ENCODE measurements around the gene TRAF3.
"Not testable (repeated sequence)": the region's sequence is repeated elsewhere in the genome, so short reads cannot be mapped to it uniquely, and the experiment has no call there.

Gene TRAF3

DNA sequence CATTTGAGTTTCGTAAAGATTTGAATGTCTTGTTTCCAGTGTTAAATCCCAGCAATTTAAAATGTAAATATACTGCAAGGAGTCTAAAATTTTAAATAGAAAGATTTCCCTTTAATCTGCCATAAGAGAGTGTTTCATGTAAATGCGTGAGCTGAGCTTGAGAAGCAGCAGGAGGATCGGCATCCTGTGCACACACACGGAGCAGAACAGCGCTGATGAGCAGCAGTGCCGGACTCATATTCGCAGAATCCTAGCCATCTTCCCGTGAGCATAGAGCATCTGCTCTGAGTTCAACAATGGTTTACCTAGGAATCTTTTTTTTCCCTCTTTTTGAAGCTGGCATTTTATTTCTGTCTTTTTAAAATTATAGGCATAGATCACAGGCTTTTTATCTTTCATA lies 115.4 kb downstream of the TRAF3 start:
- no peak for DNase-seq (ENCODE audit: low read depth in 3 of 3)

DNA sequence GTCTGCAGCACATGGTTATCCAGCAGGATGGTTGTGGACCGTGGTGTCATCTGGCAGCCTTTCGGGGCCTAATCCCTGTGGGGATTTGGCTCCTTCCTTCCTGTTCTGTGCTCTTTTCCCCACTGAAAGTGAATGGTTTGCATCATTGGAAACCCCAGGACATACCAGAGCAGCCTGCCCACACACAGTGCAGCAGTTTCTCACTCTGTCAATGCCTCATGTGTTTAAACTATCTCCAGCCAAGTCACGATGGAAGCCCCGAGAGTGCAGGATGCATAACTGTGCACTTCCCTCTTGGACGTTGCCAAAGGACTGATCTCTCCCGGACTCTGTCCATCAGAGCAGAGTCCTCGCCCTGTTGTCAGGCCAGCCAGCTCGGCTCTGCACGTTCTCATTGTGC lies 116.2 kb downstream of the TRAF3 start:
- DNase-seq (ENCODE audit: low read depth in 3 of 3): no peak

DNA sequence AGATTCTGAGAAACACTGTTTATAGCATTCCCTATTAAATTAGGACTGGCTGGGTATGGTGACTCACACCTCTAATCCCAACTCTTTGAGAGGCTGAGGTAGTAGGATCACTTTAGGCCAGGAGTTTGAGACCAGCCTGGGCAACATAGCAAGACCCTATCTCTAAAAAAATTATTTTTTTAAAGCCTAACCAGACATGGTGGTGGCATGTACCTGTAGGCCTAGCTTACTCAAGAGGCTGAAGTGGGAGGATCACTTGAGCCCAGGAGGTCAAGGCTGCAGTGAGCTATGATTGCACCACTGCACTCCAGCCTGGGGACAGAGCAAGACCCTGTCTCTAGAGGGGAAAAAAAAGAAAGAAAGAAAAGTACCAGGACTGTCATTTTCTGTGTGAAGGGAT lies 119.5 kb downstream of the TRAF3 start:
- not testable (repeated sequence) for DNase-seq (ENCODE audit: low read depth in 3 of 3)

DNA sequence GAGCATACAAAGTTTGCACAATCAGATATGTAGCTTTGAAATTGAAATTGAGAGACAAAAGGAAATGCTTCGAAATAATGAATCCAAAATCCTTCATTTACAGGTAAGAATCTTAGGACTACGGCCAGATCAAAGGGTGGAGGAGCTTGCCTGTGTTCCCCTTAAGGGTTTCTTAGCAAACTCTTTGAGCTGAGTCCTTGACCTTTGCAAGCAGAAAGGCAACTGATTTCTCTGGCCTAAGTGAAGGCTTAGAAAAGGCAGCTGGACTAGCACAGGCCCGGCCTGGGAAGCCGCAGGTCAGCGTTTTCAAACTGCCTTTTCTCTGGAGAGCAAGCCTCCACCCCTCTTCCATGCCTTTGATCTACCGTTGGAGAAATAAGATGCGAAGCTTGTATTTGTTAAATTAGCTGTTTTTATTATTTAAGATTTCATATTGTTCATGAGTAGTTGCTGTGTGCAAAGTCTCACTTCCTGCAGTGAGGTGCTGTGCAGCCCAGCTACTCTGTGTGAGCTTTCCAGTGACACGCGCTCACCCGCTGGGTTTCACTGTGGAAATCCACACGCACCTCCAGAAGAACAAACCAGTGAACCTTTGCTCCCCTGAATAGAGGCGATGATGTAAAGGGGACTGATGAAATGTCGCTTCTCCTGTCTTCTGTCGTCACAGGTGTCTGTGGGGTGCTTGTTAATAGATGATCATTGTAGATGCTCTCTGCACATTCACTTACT lies 120.2 kb downstream of the TRAF3 start:
- no peak for DNase-seq (ENCODE audit: low read depth in 3 of 3)

DNA sequence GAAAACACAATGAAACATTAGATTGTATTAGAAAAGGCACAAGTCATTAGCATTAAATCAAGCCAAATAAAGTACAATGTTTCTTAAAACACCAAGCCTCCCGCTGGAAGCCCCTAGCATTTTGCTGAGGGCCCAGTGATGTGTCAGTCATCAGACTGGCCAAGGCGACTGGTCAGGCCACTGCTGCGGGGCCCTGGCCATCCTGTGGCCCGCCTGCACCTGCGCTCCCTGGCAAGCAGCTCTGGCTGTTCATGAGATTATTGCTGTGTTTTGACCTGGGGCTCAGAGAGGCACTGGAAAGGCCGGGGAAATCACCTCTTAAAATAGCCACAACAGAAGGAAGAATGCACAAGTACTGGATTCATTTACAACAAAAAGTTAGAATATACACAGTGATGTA lies 121.0 kb downstream of the TRAF3 start:
- DNase-seq (ENCODE audit: low read depth in 3 of 3): no peak

DNA sequence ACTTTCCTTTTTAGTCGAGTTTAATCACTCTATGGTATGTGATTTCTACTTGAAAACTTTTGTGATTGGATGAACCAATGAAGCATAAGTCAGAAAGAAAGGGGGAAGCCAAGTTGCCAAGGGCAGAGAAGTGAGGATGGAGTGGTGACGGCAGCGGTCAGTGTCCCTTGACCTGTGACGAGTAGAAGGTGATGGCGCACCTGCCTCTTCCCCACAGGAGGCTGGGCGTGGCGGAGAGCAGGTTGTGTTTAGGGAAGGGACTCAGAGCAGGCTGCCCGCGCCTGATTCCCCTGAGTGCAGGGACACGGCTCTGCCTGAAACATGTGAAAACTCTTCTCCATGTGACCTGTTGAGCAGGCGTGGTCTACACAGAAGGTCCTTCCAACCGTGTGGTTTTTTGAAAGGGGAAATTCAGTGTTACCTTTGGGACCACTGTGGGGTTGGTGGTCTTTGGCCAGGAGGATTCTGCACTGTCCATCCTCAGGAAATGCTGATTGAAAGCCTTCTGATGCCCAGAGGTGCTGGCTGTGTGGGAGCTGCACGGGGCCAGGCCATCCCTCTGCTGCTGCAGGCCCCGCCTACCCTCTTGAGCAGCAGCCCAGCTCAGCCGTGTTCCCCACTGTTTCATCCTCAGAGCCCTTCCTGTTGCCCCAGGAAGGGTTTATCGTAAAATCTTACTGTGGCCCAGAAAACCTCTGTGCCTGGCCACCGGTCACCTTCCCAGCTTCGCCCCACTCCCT lies 121.7 kb downstream of the TRAF3 start:
- no peak for DNase-seq (ENCODE audit: low read depth in 3 of 3)

DNA sequence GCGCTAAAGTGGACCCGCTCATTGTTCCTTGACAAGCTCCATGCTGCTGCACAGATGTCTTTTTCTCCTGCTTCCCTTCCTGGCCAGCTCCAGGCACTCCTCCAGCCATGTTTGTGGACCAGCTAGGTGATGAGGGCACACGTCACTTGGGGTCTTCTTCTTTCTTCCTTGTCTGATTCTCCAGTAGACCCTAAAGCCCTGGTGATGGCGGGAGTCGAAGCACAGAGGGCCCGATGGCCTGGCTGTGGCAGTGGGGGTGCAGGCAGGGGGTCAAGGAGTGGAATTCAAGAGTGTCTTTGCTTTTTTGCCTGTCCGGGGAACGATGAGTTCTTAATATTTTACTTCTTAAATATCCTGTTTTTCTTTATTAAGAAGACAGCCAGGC lies 122.3 kb downstream of the TRAF3 start:
- no peak for DNase-seq (ENCODE audit: low read depth in 3 of 3)

DNA sequence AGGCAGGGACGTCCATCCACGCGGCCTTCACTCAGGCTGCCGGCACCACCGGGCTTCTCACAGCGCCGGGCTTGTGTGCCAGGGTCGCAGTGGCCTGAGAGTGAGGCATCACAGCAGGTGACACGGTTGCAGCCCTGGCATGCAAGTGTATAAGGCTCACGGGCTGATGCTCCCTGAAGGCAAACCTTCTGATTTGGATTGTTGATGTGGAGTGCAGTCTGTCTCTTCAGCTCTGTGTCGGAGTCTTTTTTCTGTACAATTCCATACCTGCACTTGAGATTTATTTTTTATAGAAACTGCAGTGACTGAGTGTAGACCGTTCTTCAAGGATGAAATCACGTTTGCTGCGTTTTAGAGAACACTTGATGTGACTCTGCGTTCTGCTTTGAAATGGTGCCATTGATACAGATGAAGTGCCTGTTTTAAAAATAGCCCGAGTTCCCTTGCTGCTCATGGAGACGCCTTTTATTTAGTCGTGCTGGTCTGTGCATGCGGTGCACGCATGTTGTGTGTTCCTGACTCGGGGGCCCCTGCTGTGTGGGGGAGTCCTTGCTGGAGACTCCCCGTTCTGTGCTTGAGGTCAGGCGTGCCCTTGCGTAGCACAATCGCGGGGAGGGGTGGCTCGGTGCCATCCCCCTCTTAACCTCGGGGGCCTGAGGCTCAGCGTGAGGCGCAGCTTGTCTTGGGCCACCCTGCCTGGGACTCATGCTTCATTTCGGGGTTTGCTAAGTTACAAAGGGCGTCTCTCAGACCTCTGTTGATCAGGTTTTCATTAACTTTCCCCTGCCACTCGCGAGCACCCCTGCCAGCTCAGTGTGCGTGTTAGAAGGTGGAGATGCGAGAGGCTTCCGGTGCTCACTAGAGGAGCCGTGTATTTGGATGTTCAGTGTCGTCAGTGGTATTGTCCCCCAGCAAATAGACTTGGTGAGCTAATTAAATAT lies 123.7 kb downstream of the TRAF3 start:
- DNase-seq (ENCODE audit: low read depth in 3 of 3): no peak

DNA sequence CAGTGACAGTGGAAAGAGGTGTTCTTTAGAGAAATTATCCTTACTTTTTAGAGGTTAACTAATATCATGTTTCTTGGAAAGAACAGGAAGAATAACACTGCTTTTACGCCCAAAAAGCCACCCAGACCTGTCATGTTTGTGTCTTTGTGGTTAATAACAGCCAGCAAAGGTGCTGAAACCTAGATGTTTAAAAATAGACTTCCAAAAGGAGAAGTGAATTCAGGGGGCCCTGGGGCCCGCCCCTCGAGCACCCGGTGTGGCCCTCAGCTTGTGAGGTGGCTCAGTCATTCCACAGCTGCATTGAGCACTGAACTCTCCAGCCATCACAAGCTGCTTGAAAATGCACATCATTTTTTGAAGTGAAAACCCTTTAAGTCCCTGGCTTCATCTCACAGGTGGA lies 124.4 kb downstream of the TRAF3 start:
- no peak for DNase-seq (ENCODE audit: low read depth in 3 of 3)

DNA sequence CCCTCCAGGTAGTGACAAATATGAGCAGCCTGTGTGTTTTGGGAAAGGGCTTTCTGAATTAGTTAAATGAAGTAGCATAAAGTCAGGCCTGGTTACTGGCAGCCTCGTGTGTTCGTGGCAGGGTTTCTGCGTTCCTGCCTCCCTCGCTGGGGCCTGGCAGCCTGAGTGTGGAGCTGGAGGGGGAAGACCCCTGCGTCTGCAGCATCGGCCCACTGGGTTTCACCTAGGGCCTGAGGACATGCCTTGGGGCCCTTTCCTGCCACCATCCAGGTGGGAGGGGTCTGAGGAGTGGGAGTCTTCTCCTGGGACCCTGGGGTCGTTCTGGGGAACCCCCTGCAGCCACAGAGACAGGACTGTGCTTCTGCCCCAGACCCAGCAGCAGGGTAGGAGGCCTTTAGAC lies 124.8 kb downstream of the TRAF3 start:
- no peak for DNase-seq (ENCODE audit: low read depth in 3 of 3)

DNA sequence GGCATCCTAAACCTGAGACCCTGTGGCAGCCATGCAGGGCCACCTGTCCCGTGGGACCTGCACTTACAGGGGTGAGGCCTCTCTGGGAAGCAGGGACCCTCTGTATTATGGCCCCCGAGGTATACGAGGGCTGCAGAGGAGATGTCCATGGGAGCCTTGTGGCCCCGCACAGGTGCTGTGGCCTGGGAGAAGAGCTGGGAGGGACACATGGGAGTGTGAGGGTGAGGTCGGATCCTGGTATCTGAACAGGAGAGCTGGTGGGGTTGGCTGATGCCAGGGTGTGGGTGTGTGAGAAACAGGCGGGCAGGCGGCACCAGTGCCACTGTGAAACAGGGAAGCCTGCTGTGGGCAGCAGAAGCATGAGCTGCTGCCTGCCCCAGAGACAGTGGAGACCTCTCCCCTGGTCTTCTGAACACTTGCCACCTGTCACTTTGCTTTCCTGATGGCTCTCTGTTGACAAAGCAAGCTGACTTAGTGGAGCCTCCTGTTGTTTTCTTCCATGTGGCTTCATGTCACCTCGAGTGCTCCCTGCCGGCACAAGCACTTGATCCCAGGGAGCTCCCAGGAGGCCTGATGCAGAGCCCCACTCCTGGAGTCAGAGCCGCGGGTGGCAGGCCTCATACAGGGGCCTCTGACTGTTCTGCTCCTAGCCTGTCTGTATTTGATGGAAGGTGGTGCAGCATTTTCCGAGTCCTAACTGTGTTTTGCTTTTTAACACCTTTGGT lies 125.4 kb downstream of the TRAF3 start:
- DNase-seq (ENCODE audit: low read depth in 3 of 3): no peak

DNA sequence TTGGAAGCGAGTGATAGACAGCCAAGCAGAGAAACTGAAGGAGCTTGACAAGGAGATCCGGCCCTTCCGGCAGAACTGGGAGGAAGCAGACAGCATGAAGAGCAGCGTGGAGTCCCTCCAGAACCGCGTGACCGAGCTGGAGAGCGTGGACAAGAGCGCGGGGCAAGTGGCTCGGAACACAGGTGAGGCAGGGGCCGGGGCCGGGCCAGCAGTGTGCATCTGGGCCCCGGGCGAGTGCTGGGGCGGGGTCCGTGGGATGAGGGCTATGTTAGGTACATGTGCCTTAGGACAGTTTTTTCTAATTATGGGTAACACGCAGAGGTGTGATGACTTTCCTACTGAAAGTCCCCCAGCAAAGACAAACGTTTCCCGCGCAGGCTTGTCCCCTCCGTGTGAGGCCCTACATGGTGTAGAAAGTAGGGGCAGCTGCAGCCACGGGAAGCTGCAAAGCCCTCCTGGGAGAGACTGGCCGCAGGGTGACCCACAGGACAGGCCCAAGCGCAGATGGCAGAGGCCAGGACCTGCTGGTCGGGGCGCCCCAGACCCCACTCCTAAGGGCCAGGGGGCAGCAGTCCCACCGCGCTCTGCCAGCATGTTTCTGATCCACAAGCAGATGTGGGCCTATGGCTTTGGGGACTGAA lies 126.1 kb downstream of the TRAF3 start:
- no peak for DNase-seq (ENCODE audit: low read depth in 3 of 3)

DNA sequence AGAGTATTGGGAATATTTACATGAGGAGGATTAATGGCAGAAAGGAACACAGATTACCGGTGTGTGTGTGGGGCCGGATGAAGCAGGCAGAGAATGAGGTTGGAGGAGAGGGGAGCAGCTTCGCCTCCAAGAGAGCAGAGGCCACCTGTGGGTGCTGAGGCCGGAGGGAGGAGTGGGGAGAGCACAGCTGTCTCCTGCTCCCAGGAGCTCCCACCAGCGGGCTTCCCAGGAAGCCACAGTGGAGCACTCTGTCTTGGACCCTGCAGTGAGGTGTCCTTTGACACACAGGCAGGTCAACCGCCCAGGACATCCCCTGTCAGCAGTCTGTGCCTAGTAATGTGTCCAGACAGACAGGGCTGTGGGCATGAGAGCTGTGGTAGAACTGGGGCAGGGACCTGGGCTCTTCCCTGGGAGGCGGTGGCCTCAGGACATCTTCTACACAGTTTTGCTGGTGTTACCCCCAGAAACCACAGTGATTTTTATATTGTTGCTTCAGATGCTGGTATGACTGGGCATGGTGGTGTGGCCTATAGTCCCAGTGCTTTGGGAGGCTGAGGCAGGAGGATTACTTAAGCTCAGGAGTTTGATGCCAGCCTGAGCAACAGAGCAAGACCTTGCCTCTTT lies 126.8 kb downstream of the TRAF3 start:
- no peak for DNase-seq (ENCODE audit: low read depth in 3 of 3)

DNA sequence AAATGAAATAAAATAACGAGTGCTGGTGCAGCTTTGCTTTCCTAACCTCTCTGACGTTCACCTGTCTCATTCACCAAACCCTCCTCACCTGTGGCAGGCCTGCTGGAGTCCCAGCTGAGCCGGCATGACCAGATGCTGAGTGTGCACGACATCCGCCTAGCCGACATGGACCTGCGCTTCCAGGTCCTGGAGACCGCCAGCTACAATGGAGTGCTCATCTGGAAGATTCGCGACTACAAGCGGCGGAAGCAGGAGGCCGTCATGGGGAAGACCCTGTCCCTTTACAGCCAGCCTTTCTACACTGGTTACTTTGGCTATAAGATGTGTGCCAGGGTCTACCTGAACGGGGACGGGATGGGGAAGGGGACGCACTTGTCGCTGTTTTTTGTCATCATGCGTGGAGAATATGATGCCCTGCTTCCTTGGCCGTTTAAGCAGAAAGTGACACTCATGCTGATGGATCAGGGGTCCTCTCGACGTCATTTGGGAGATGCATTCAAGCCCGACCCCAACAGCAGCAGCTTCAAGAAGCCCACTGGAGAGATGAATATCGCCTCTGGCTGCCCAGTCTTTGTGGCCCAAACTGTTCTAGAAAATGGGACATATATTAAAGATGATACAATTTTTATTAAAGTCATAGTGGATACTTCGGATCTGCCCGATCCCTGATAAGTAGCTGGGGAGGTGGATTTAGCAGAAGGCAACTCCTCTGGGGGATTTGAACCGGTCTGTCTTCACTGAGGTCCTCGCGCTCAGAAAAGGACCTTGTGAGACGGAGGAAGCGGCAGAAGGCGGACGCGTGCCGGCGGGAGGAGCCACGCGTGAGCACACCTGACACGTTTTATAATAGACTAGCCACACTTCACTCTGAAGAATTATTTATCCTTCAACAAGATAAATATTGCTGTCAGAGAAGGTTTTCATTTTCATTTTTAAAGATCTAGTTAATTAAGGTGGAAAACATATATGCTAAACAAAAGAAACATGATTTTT lies 128.2 kb downstream of the TRAF3 start:
- no peak for DNase-seq (ENCODE audit: low read depth in 3 of 3)

DNA sequence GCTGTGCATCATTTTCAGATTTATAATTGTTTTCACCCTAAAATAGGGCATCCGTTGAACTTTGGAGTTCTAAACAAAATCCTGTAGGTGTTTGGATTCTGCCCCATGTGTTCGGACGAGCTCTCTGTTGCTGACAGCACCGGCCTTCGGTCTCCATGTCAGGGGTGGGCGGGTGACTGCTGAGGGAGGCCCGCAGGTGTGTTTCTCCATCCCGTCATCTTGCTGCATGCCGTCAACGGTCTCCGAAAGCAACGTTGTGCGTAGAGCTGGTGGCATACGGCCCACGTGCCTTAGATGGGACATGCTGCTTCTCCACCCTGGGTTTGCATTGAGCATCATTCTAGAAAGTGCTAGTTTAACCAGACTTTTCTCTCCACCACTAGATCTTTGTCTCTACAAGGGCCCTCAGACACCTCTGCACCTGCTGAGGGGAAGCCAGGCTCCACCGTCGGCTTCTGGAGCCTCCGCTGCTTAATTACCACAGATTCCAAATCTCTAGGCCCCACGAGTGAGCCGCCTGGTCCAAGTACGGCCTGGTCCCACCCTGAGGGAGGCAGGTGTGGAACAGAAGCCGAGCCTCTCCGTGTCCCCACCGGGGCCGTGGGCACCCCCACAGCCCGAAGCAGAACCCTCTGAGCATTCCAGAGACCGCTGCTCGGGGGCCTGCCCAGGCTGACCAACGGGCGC lies 129.5 kb downstream of the TRAF3 start:
- no peak for DNase-seq (ENCODE audit: low read depth in 3 of 3)

DNA sequence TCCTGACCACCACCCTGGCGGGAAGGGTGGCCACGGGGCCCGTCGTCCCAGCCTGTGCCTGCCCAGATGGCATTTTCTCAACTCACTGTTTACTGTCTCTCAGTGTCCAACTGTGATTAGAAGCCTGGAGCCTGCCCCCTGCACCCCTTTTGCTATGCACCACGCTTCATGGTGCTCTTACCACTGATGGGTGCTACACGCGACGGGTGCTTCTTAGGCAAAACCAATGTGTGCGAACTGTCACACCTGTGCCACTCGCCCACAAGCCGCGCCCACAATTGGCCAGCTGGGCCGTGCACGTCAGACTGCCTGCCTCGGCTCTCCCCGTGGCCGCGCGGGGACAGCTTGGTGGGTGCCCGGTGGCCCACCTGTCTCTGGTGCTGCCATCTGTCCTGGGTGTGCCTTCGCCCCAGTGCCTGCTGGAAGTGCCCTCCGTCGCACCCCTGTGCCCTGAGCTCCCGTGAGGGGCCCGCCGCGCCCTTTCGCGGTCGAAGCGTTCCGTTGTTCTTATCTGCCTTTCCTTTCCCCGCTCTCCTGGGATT lies 130.1 kb downstream of the TRAF3 start:
- no peak for DNase-seq (ENCODE audit: low read depth in 3 of 3)

DNA sequence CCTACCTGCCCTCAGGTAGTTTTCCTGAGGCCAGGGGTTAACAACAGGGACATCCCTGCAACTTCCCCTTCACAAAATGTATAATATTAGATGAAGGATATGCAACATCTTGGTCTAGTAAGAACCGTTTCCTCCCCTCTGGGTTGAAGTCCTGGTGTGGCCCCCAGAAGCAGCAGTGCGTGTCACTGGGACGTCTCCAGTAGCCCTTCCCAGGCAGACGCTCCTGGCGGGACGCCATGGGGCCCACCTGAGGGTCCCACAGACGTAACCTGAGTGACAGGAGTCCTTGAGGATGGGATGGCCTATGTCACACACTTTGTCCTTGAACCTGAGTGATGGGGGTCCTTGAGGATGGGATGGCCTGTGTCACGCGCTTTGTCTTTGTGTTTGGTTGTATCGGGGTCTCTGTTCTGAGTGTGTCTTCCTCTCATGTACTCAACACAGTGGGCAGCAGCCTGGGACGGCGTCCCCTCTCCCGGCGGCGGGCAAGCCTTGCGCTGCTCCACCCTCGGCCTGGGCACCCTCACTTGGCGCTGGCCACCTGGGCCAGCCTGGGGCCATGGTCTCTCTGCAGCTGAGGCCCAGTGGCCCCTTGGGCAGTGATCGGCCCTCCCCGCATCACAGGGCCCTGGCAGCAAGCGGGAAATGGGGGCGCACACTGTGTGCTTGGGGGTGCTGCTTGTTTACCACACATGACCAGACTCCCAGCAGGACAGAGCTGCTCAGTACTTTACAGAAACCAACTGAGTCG lies 130.9 kb downstream of the TRAF3 start:
- no peak for DNase-seq (ENCODE audit: low read depth in 3 of 3)
